PC-9 (cell line): ENCODE data around the gene ORC5. TPM values are rescaled to one million over a fixed set of nuclear protein-coding genes. Genes with fewer than 3 reads are reported as not detected.

Experiments used
- BruUV-seq: library from RNA; stranded (reverse); fragments of 400-500 nt; replicated peaks from 2 replicates; lab custom pipeline; 2021; lab: Mats Ljungman, UMichigan
- CTCF ChIA-PET: fragments of 300-600 bp; sonication (Branson Sonifier 250); formaldehyde crosslinking; loops from one replicate; lab custom pipeline; 2022; ENCODE audit warnings: antibody characterized with exemption; lab: Charles Lee
- POLR2A ChIA-PET: fragments of 300-600 bp; sonication (Branson Sonifier 250); formaldehyde crosslinking; loops from one replicate; lab custom pipeline; 2022; ENCODE audit warnings: antibody characterized with exemption; ENCODE audit not compliant: unreplicated experiment; lab: Charles Lee
- DNase-seq, 2 experiments: peaks; one replicate each; pipeline versions ENCODE4 v3.0.0 to v3.0.0-alpha.2; 2015 to 2022; ENCODE audit warnings: mixed read lengths in 1 of 2
- H2AFZ ChIP-seq: fragments of 200-600 bp; sonication (generic); 2 replicates; pipeline ENCODE4 v1.8.1; 2017; ENCODE audit warnings: antibody characterized with exemption
- H3F3A ChIP-seq: fragments of 200-600 bp; sonication (generic); 2 replicates; pipeline ENCODE4 v1.8.1; 2017; ENCODE audit warnings: antibody characterized with exemption, mild to moderate bottlenecking, low read depth; ENCODE audit not compliant: insufficient read depth
- H3K27ac ChIP-seq: fragments of 200-600 bp; sonication (generic); 2 replicates; pipeline ENCODE4 v1.6.1; 2016; ENCODE audit warnings: mixed run types
- H3K27me3 ChIP-seq: fragments of 200-600 bp; sonication (generic); 2 replicates; pipeline ENCODE4 v1.6.1; 2016; ENCODE audit warnings: low read depth, mixed run types; ENCODE audit not compliant: insufficient read depth
- H3K36me3 ChIP-seq: fragments of 200-600 bp; sonication (generic); 2 replicates; pipeline ENCODE4 v1.6.1; 2016; ENCODE audit warnings: low read depth, mixed run types
- H3K4me1 ChIP-seq: fragments of 200-600 bp; sonication (generic); replicated peaks from 2 replicates; pipeline ENCODE4 v1.6.1; 2016; ENCODE audit warnings: mixed run types; ENCODE audit not compliant: insufficient read depth
- H3K4me2 ChIP-seq: fragments of 200-600 bp; sonication (generic); 2 replicates; pipeline ENCODE4 v1.6.1; 2017; ENCODE audit warnings: mixed run types
- H3K4me3 ChIP-seq: fragments of 200-600 bp; sonication (generic); 2 replicates; pipeline ENCODE4 v1.6.1; 2016; ENCODE audit warnings: mixed run types
- H3K79me2 ChIP-seq: fragments of 200-600 bp; sonication (generic); 2 replicates; pipeline ENCODE4 v1.6.1; 2017; ENCODE audit warnings: low read depth, mixed run types
- H3K9me2 ChIP-seq: fragments of 200-600 bp; sonication (generic); 2 replicates; pipeline ENCODE4 v1.8.1; 2017; ENCODE audit warnings: mild to moderate bottlenecking; ENCODE audit not compliant: insufficient read depth
- H3K9me3 ChIP-seq: fragments of 200-600 bp; sonication (generic); 2 replicates; pipeline ENCODE4 v1.8.1; 2016; ENCODE audit warnings: low read depth; ENCODE audit not compliant: insufficient read depth
- H4K20me1 ChIP-seq: fragments of 200-600 bp; sonication (generic); 2 replicates; pipeline ENCODE4 v1.8.1; 2017; ENCODE audit not compliant: insufficient read depth
- EZH2 ChIP-seq: fragments of 200-600 bp; sonication (generic); IDR thresholded peaks from 2 replicates; pipeline ENCODE4 v1.8.0; 2017; ENCODE audit warnings: antibody characterized with exemption, low read depth
- intact Hi-C: fragments of 100-400 bp; cut with micrococcal nuclease; formaldehyde crosslinking; loops from one replicate; pipeline ENCODE4 v1.10.0; 2022; ENCODE audit not compliant: unreplicated experiment
- total RNA-seq: library from RNA; stranded (reverse); gene quantifications from 2 replicates; pipeline ENCODE4 v1.2.3, GENCODE V29; 2021
- TF ChIP-seq, protein P1 (sequence below): fragments of 200-600 bp; sonication (generic); conservative IDR thresholded peaks from 2 replicates; pipeline ENCODE4 v1.6.1; 2017; ENCODE audit warnings: mixed run types, antibody characterized with exemption, mild to moderate bottlenecking, moderate library complexity

ORC5 gene
- total RNA-seq, 1 experiment from 2014 or later, result 22.9 TPM

DNA sequence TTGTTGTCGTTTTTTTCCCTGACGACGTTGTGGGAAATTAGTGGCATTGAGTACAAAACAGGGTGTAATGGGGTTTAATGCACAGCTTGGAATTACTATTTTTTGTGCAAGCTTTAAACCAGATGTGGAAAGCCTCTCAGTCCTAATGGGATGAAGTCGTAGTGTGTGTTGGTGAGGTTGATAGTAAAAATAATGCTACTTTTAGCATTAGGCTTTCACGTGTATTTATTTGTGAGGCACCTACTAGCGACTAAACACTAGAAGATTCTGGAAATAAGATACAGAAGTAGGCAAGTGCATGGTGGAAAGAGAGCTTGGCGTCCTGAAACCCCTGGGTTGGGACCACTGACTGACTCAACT lies 588 bp upstream of the ORC5 start:
- Histone ChIP-seq H4K20me1 (no peaks in the 10 kb centered on the region), H3K4me3 (peak overlapping the region; percentile 76), H3K27ac (no peak overlapping the region), H3K4me2 (peak overlapping the region; percentile 99), H3K4me1 (peaks cover 17% of the 10 kb centered on the region; the same call in 1 of the 2 replicates), H3K36me3 (no peaks in the 10 kb centered on the region), H3K9me3 (no peaks in the 10 kb centered on the region), H2AFZ (peak overlapping the region; percentile 90), H3K79me2 (peaks cover 32% of the 10 kb centered on the region), H3F3A (no peaks in the 10 kb centered on the region), H3K27me3 (no peaks in the 10 kb centered on the region), H3K9me2 (no peaks in the 10 kb centered on the region)
- ChIA-PET CTCF (no interaction called here), POLR2A (interaction anchor here (0.6 kb wide), 1 partner anchor 10 kb away, joined by 5 read pairs; no protein-coding TSS in a partner anchor)
- no TSS peak for BruUV-seq
- TF ChIP-seq, protein P1, sequence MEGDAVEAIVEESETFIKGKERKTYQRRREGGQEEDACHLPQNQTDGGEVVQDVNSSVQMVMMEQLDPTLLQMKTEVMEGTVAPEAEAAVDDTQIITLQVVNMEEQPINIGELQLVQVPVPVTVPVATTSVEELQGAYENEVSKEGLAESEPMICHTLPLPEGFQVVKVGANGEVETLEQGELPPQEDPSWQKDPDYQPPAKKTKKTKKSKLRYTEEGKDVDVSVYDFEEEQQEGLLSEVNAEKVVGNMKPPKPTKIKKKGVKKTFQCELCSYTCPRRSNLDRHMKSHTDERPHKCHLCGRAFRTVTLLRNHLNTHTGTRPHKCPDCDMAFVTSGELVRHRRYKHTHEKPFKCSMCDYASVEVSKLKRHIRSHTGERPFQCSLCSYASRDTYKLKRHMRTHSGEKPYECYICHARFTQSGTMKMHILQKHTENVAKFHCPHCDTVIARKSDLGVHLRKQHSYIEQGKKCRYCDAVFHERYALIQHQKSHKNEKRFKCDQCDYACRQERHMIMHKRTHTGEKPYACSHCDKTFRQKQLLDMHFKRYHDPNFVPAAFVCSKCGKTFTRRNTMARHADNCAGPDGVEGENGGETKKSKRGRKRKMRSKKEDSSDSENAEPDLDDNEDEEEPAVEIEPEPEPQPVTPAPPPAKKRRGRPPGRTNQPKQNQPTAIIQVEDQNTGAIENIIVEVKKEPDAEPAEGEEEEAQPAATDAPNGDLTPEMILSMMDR, result no peak
- no peak for TF ChIP-seq EZH2
- DNase-seq, result no peak
- intact Hi-C loops, result no loop called here

DNA sequence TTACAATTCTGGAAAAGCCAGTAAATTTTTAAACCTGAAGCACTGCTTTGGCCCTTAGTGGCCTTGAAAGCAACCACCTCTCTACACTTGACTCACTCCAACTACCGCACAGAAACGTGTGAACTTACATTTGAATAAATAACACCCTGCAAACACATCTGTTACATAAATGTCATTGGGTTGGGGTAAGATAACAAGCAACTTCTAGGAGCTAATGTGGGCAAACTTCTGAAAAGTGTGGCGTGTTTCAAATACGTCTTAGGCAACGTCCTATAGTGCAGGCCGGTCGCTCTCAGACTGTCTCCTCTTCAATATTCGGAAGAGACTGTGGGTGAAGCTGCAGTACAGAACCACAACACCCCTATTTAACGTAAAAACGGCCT lies 474 bp downstream of the ORC5 start:
- H3K9me2 ChIP-seq, result no peaks in the 10 kb centered on the region
- intact Hi-C loops, result no loop called here
- H3K36me3 ChIP-seq, result peaks cover 9% of the 10 kb centered on the region; the same call in 1 of the 2 replicates
- no peaks in the 10 kb centered on the region for H4K20me1 ChIP-seq
- H3K4me2 ChIP-seq, result peak overlapping the region; percentile 99
- H3K27ac ChIP-seq, result peak overlapping the region; percentile 5; the same call in 1 of the 2 replicates
- BruUV-seq, result TSS peak; percentile 64
- H3F3A ChIP-seq, result no peaks in the 10 kb centered on the region
- ChIA-PET POLR2A (no interaction called here), CTCF (no interaction called here)
- H3K27me3 ChIP-seq, result no peaks in the 10 kb centered on the region
- TF ChIP-seq, protein P1, result no peak
- no peak for TF ChIP-seq EZH2
- H3K4me3 ChIP-seq, result peak overlapping the region; percentile 76
- H3K79me2 ChIP-seq, result peaks cover 32% of the 10 kb centered on the region
- no peak for DNase-seq
- no peaks in the 10 kb centered on the region for H3K9me3 ChIP-seq
- peak overlapping the region; percentile 90 for H2AFZ ChIP-seq
- H3K4me1 ChIP-seq, result peaks cover 17% of the 10 kb centered on the region; the same call in 1 of the 2 replicates

DNA sequence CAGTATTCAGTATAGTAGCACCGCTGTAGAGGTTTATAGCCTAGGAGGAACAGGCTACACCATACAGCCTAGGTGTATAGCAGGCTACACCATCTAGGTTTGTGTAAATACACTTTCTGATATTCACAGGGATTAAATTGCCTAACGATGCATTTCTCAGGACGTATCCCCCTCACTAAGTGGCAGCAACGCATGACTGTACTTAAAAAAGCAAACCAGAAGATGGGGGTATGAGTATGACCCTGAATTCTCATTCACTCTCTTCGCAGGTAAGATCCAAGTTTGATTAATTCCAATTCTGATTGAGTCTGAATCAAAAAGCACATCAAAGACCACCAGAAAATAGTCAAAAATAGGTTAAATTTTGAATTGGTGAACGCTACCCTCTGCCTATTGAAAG lies 972 bp downstream of the ORC5 start:
- peak overlapping the region; percentile 5; the same call in 1 of the 2 replicates for H3K27ac ChIP-seq
- CTCF ChIA-PET, result no interaction called here
- no TSS peak for BruUV-seq

More for the DNA sequence above, 972 bp downstream of the ORC5 start:
- POLR2A ChIA-PET, result no interaction called here
- peak overlapping the region; percentile 90 for H2AFZ ChIP-seq
- H4K20me1 ChIP-seq, result no peaks in the 10 kb centered on the region
- H3K36me3 ChIP-seq, result peaks cover 14% of the 10 kb centered on the region; the same call in 1 of the 2 replicates
- intact Hi-C loops, result no loop called here
- no peaks in the 10 kb centered on the region for H3K27me3 ChIP-seq
- TF ChIP-seq, protein P1, result no peak
- no peak for TF ChIP-seq EZH2
- H3F3A ChIP-seq, result no peaks in the 10 kb centered on the region
- peak overlapping the region; percentile 76 for H3K4me3 ChIP-seq
- no peak for DNase-seq
- no peaks in the 10 kb centered on the region for H3K9me2 ChIP-seq
- no peaks in the 10 kb centered on the region for H3K9me3 ChIP-seq
- peak overlapping the region; percentile 99 for H3K4me2 ChIP-seq
- peaks cover 17% of the 10 kb centered on the region; the same call in 1 of the 2 replicates for H3K4me1 ChIP-seq
- peaks cover 32% of the 10 kb centered on the region for H3K79me2 ChIP-seq
